Measurements from ENCODE around the gene BTBD2. TPM values are rescaled to one million over a fixed set of nuclear protein-coding genes. Genes with fewer than 3 reads are reported as not detected.
A peak's percentile ranks its signal among the peaks of the same experiment; 100 is the strongest.

Gene BTBD2
- total RNA-seq, 4 donors from 2014 or later: 54.6 to 82.9 (median 63.6) TPM

DNA sequence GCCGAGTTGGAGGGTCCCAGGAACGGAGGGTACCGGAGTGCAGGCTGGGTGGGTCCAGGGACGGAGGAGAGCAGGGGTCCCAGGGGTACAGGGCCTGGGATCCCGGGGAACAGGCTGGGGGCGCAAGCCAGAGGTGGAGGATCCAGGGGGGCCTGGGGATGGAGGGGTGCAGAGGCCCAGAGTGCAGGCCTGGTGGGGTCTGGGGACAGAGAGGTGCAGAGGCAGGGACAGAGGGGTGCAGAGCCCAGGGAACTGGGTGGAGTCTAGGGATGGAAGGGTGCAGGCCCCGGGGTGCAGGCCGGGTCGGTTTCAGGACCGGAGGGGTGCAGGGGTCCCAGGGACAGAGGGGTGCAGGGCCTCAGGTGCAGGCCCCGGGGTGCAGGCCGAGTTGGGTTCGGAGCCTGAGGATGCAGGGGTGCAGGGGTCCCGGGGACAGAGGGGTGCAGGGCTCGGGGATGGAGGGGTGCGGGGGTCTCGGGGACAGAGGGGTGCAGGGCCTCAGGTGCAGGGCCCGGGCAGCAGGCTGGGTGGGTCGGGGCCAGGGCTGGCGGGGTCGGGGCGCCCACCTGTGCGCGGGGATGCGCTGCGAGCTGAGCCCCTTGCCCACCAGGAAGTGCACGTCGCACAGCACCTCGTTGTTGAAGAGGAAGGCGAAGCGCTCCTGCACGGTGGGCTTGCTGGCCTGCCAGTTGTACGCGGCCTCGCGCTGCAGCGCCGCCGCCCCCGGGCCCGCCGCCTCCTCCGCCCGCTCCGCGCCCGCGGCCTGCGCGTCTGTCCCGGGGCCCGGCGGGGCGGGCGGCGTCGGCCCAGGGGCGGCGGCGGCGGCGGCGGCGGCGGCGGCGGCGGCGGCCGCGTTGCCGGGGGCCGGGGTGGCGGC, 545 bp downstream of the BTBD2 start:
- no peaks in the 10 kb centered on the region for H3K36me3 ChIP-seq
- H3K4me3 ChIP-seq: peak overlapping the region; percentile 48 to 67 (median 62)
- in situ Hi-C loops (cut with MboI; ENCODE audit: low sequenced_read_pairs in 4 of 4) (no loop called here), intact Hi-C loops (cut with DNase I; ENCODE audit: low total_unique reads) (loop anchor here (5.0 kb wide), 1 partner anchor 88 kb away; no protein-coding TSS in a partner anchor)
- no peaks in the 10 kb centered on the region for H3K27me3 ChIP-seq
- ATAC-seq (peak; percentile 15 to 19), DNase-seq (no peak)
- H3K4me1 ChIP-seq: peaks cover 12 to 31% of the 10 kb centered on the region in 2 donors
- H3K9me3 ChIP-seq: no peaks in the 10 kb centered on the region
- no peak for TF ChIP-seq POLR2A (IDR thresholded peaks at IDR 0.05)
- TF ChIP-seq, protein P1, sequence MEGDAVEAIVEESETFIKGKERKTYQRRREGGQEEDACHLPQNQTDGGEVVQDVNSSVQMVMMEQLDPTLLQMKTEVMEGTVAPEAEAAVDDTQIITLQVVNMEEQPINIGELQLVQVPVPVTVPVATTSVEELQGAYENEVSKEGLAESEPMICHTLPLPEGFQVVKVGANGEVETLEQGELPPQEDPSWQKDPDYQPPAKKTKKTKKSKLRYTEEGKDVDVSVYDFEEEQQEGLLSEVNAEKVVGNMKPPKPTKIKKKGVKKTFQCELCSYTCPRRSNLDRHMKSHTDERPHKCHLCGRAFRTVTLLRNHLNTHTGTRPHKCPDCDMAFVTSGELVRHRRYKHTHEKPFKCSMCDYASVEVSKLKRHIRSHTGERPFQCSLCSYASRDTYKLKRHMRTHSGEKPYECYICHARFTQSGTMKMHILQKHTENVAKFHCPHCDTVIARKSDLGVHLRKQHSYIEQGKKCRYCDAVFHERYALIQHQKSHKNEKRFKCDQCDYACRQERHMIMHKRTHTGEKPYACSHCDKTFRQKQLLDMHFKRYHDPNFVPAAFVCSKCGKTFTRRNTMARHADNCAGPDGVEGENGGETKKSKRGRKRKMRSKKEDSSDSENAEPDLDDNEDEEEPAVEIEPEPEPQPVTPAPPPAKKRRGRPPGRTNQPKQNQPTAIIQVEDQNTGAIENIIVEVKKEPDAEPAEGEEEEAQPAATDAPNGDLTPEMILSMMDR (IDR thresholded peaks at IDR 0.05 in 4 of 5, conservative IDR thresholded peaks at IDR 0.05 in 1 of 5): no peak
- H3K27ac ChIP-seq: peak overlapping the region; percentile 56 to 81 (median 69)

DNA sequence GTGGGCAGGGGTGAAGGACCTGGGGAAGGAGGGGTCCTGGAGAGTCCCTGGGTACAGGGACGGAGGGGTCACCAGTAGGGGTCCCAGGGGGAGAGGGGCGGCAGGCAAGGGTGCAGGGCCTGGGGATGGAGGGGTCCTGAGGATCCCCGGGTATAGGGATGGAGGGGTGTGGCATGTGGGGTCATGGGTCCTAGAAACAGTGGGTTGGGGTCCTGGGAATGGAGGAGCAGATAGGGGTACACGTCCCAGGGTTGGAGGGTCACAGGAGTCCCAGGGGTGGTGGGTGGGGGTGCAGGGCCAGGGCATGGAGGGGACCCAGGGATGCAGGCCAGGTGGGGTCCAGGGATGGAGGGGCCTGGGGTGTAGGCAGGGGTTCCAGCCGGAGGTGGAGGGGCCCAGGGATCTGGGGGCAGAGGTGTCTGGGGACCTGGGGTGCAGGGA, 1.4 kb downstream of the BTBD2 start:
- peak overlapping the region in 3 of 4 donors; percentile 56 to 81 (median 69) for H3K27ac ChIP-seq
- in situ Hi-C loops (cut with MboI; ENCODE audit: low sequenced_read_pairs in 4 of 4) (no loop called here), intact Hi-C loops (cut with DNase I; ENCODE audit: low total_unique reads) (loop anchor here (5.0 kb wide), 1 partner anchor 87 kb away; no protein-coding TSS in a partner anchor)
- H3K4me1 ChIP-seq: peaks cover 12 to 28% of the 10 kb centered on the region in 2 donors
- no peaks in the 10 kb centered on the region for H3K27me3 ChIP-seq
- DNase-seq: no peak
- H3K36me3 ChIP-seq: no peaks in the 10 kb centered on the region
- ATAC-seq: no peak
- no peaks in the 10 kb centered on the region for H3K9me3 ChIP-seq
- TF ChIP-seq, protein P1 (IDR thresholded peaks at IDR 0.05 in 4 of 5, conservative IDR thresholded peaks at IDR 0.05 in 1 of 5): no peak
- no peak for TF ChIP-seq POLR2A (IDR thresholded peaks at IDR 0.05)
- peak overlapping the region in 1 of 4 donors; percentile 67 for H3K4me3 ChIP-seq

DNA sequence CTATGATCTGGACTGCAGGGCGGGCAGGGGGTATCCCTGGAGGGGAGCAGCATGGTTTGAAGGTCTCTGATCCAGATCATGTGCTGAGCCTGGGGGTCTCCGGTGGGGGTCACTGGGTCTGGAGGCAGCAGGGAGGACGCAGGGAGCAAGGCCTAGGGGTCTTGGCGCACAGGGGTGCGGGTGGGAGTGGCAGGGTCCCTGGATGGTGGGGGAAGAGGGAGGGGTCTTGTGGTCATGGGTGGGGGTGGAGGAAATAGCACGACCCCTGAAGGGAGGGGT, 1.9 kb downstream of the BTBD2 start:
- in situ Hi-C loops (cut with MboI; ENCODE audit: low sequenced_read_pairs in 4 of 4): no loop called here
- Histone ChIP-seq H3K9me3 (no peaks in the 10 kb centered on the region), H3K36me3 (no peaks in the 10 kb centered on the region), H3K27ac (peak overlapping the region in 3 of 4 donors; percentile 26 to 81 (median 37)), H3K4me3 (no peak overlapping the region), H3K27me3 (no peaks in the 10 kb centered on the region), H3K4me1 (peaks cover 12 to 28% of the 10 kb centered on the region in 2 donors)
- intact Hi-C loops (cut with DNase I; ENCODE audit: low total_unique reads): loop anchor here (5.0 kb wide), 1 partner anchor 86 kb away; no protein-coding TSS in a partner anchor
- DNase-seq (no peak), ATAC-seq (no peak)
- TF ChIP-seq, protein P1 (IDR thresholded peaks at IDR 0.05 in 4 of 5, conservative IDR thresholded peaks at IDR 0.05 in 1 of 5): no peak
- no peak for TF ChIP-seq POLR2A (IDR thresholded peaks at IDR 0.05)

DNA sequence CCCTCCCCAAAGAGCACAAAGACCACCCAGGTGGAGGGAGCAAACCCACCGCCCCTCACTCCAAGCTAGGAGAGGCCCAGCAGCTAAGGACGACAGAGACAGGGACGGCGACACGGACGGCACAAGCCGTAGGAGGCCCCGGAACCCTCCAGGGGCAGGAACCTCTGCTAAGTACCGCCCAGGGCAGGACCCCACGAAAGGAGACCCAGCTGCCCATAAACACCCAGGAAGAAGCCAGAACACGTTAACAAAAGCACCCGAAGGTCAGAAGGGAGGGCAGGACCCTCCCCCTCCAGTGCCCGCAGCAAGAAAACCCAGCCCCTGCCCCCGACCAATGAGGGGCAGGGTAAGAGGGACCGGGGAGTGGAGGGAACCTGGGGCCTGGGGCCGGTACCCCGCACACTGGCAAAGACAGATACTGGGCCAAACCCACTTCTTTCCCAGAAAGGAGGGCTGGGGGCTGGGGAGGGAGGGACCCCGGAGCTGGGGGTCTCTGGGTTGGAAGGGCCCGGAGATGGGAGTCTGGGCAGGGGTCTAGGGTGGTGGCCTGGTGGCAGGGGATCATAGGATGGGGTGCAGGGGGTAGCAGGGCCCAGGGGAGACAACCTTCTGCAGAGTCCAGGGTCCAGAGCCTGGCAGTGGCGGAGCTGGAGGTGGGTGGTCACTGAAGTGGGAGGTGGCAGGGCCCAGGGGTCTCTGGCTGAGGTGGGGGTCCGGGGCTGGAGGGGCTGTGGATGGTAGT, 2.4 kb downstream of the BTBD2 start:
- intact Hi-C loops (cut with DNase I; ENCODE audit: low total_unique reads): loop anchor here (5.0 kb wide), 1 partner anchor 86 kb away; no protein-coding TSS in a partner anchor

More for the DNA sequence above, 2.4 kb downstream of the BTBD2 start:
- Histone ChIP-seq H3K9me3 (no peaks in the 10 kb centered on the region), H3K36me3 (no peaks in the 10 kb centered on the region), H3K4me1 (peaks cover 12 to 28% of the 10 kb centered on the region in 2 donors), H3K27me3 (no peaks in the 10 kb centered on the region), H3K27ac (peak overlapping the region in 3 of 4 donors; percentile 26 to 81 (median 37)), H3K4me3 (no peak overlapping the region)
- DNase-seq (no peak), ATAC-seq (no peak)
- no peak for TF ChIP-seq POLR2A (IDR thresholded peaks at IDR 0.05)
- TF ChIP-seq, protein P1 (IDR thresholded peaks at IDR 0.05 in 4 of 5, conservative IDR thresholded peaks at IDR 0.05 in 1 of 5): no peak
- in situ Hi-C loops (cut with MboI; ENCODE audit: low sequenced_read_pairs in 4 of 4): no loop called here
